ENCODE results near the gene TENM3.
A peak's percentile ranks its signal among the peaks of the same experiment; 100 is the strongest.

TENM3 gene

GRCh38 chr4:182291597-182292270 lies 48.5 kb downstream of the TENM3 start:
- Histone ChIP-seq H3K4me1 (ENCODE audit: control insufficient read depth, insufficient read depth, low read length) (peaks cover 13% of the 10 kb centered on the region), H3K9ac (ENCODE audit: low read depth, low read length) (no peak overlapping the region), H3K36me3 (ENCODE audit: control insufficient read depth, insufficient read depth, low read length) (no peaks in the 10 kb centered on the region), H3K27ac (ENCODE audit: low read depth, low read length) (no peak overlapping the region), H3K4me3 (ENCODE audit: low read depth, low read length) (no peak overlapping the region), H3K9me3 (ENCODE audit: control insufficient read depth, insufficient read depth, low read length) (no peaks in the 10 kb centered on the region), H3K27me3 (ENCODE audit: control insufficient read depth, insufficient read depth, low read length) (no peaks in the 10 kb centered on the region)

GRCh38 chr4:182292612-182293011 lies 49.4 kb downstream of the TENM3 start:
- H3K36me3 ChIP-seq (ENCODE audit: control insufficient read depth, insufficient read depth, low read length), result no peaks in the 10 kb centered on the region
- no peaks in the 10 kb centered on the region for H3K9me3 ChIP-seq (ENCODE audit: control insufficient read depth, insufficient read depth, low read length)
- H3K27me3 ChIP-seq (ENCODE audit: control insufficient read depth, insufficient read depth, low read length), result no peaks in the 10 kb centered on the region
- H3K4me3 ChIP-seq (ENCODE audit: low read depth, low read length), result no peak overlapping the region
- no peak overlapping the region for H3K27ac ChIP-seq (ENCODE audit: low read depth, low read length)
- no peak overlapping the region for H3K9ac ChIP-seq (ENCODE audit: low read depth, low read length)
- H3K4me1 ChIP-seq (ENCODE audit: control insufficient read depth, insufficient read depth, low read length), result peaks cover 13% of the 10 kb centered on the region

GRCh38 chr4:182293691-182294255 lies 50.6 kb downstream of the TENM3 start:
- Histone ChIP-seq H3K9ac (ENCODE audit: low read depth, low read length) (no peak overlapping the region; the same call in 1 of the 2 replicates), H3K9me3 (ENCODE audit: control insufficient read depth, insufficient read depth, low read length) (no peaks in the 10 kb centered on the region), H3K27ac (ENCODE audit: low read depth, low read length) (peak overlapping the region; percentile 52)

GRCh38 chr4:182294451-182294850 lies 51.2 kb downstream of the TENM3 start:
- Histone ChIP-seq H3K9me3 (ENCODE audit: control insufficient read depth, insufficient read depth, low read length) (no peaks in the 10 kb centered on the region), H3K4me1 (ENCODE audit: control insufficient read depth, insufficient read depth, low read length) (peaks cover 13% of the 10 kb centered on the region), H3K9ac (ENCODE audit: low read depth, low read length) (no peak overlapping the region), H3K27me3 (ENCODE audit: control insufficient read depth, insufficient read depth, low read length) (no peaks in the 10 kb centered on the region), H3K36me3 (ENCODE audit: control insufficient read depth, insufficient read depth, low read length) (no peaks in the 10 kb centered on the region), H3K4me3 (ENCODE audit: low read depth, low read length) (no peak overlapping the region), H3K27ac (ENCODE audit: low read depth, low read length) (no peak overlapping the region)

More at GRCh38 chr4:182293691-182294255, 50.6 kb downstream of the TENM3 start:
- Histone ChIP-seq H3K4me3 (ENCODE audit: low read depth, low read length) (no peak overlapping the region), H3K27me3 (ENCODE audit: control insufficient read depth, insufficient read depth, low read length) (no peaks in the 10 kb centered on the region), H3K4me1 (ENCODE audit: control insufficient read depth, insufficient read depth, low read length) (peaks cover 13% of the 10 kb centered on the region), H3K36me3 (ENCODE audit: control insufficient read depth, insufficient read depth, low read length) (no peaks in the 10 kb centered on the region)

- Histone ChIP-seq H3K27ac (ENCODE audit: low read depth, low read length) (peak overlapping the region; percentile 17), H3K4me3 (ENCODE audit: low read depth, low read length) (no peak overlapping the region), H3K9ac (ENCODE audit: low read depth, low read length) (no peak overlapping the region), H3K36me3 (ENCODE audit: control insufficient read depth, insufficient read depth, low read length) (no peaks in the 10 kb centered on the region), H3K27me3 (ENCODE audit: control insufficient read depth, insufficient read depth, low read length) (no peaks in the 10 kb centered on the region), H3K4me1 (ENCODE audit: control insufficient read depth, insufficient read depth, low read length) (peaks cover 13% of the 10 kb centered on the region), H3K9me3 (ENCODE audit: control insufficient read depth, insufficient read depth, low read length) (no peaks in the 10 kb centered on the region)
Measured at GRCh38 chr4:182297659-182298058, 54.5 kb downstream of the TENM3 start.

DNA sequence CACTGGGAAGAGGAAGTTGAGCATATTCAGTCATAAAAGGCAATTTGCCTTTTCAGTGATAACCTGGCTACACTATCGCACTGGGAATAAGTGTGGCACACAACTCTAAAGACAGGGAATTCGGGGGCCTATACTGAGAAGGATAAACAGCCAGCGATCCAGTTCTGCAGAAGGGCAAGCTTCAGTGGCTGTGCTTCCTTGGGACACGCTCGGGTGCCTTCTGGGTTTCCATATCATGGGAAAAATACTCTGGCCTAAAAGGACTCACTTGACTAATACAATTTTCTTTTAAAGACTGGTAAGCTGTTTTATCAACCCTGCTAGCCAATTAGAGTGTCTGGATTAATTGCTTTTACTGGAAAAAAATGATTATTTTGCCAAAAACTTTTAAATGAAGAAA lies 58.5 kb downstream of the TENM3 start:
- no peaks in the 10 kb centered on the region for H3K27me3 ChIP-seq (ENCODE audit: control insufficient read depth, insufficient read depth, low read length)
- no peaks in the 10 kb centered on the region for H3K9me3 ChIP-seq (ENCODE audit: control insufficient read depth, insufficient read depth, low read length)
- H3K4me3 ChIP-seq (ENCODE audit: low read depth, low read length), result no peak overlapping the region
- no peak overlapping the region for H3K27ac ChIP-seq (ENCODE audit: low read depth, low read length)
- no peaks in the 10 kb centered on the region for H3K4me1 ChIP-seq (ENCODE audit: control insufficient read depth, insufficient read depth, low read length)
- H3K36me3 ChIP-seq (ENCODE audit: control insufficient read depth, insufficient read depth, low read length), result no peaks in the 10 kb centered on the region
- H3K9ac ChIP-seq (ENCODE audit: low read depth, low read length), result no peak overlapping the region

- Histone ChIP-seq H3K4me3 (ENCODE audit: low read depth, low read length) (no peak overlapping the region), H3K27ac (ENCODE audit: low read depth, low read length) (no peak overlapping the region), H3K9me3 (ENCODE audit: control insufficient read depth, insufficient read depth, low read length) (no peaks in the 10 kb centered on the region), H3K36me3 (ENCODE audit: control insufficient read depth, insufficient read depth, low read length) (no peaks in the 10 kb centered on the region), H3K9ac (ENCODE audit: low read depth, low read length) (no peak overlapping the region), H3K27me3 (ENCODE audit: control insufficient read depth, insufficient read depth, low read length) (no peaks in the 10 kb centered on the region), H3K4me1 (ENCODE audit: control insufficient read depth, insufficient read depth, low read length) (no peaks in the 10 kb centered on the region)
Measured at GRCh38 chr4:182303847-182304246, 60.6 kb downstream of the TENM3 start.

DNA sequence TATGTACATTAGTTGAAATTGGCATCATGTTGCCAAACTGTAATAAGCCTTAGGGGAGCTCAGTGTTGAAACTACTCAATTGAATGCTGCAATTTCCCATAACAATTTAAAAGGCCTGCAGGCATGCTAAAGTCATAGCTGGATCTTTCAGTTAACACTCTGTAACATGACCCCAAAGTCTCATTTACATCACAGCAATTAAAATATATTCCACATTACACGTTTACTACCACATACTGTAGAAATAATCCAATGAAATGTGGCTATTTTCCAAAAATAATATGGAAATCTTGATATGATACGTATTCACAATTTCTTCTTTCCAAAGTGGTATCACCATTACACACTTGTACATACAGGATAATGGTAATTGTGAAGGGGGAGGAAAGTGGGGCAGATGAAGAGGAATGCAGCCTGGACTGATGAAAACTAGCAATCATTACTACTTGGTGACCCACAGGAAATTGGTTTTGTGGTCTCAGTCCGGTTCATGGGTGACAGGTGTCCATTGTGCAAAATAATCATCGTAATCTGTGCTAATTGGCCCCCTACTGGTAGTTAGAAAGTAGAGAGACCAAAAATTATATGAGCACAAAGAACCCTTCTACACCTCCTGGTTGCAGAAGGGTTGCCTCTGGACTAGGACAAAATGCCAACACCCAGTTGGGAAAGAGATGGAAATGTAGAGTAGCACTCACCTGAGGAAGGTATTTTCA lies 63.7 kb downstream of the TENM3 start:
- Histone ChIP-seq H3K9ac (ENCODE audit: low read depth, low read length) (no peak overlapping the region), H3K27ac (ENCODE audit: low read depth, low read length) (no peak overlapping the region), H3K4me1 (ENCODE audit: control insufficient read depth, insufficient read depth, low read length) (no peaks in the 10 kb centered on the region), H3K9me3 (ENCODE audit: control insufficient read depth, insufficient read depth, low read length) (no peaks in the 10 kb centered on the region), H3K27me3 (ENCODE audit: control insufficient read depth, insufficient read depth, low read length) (no peaks in the 10 kb centered on the region), H3K36me3 (ENCODE audit: control insufficient read depth, insufficient read depth, low read length) (no peaks in the 10 kb centered on the region), H3K4me3 (ENCODE audit: low read depth, low read length) (no peak overlapping the region)

- H3K9ac ChIP-seq (ENCODE audit: low read depth, low read length), result no peak overlapping the region
- no peaks in the 10 kb centered on the region for H3K9me3 ChIP-seq (ENCODE audit: control insufficient read depth, insufficient read depth, low read length)
- H3K4me1 ChIP-seq (ENCODE audit: control insufficient read depth, insufficient read depth, low read length), result no peaks in the 10 kb centered on the region
- no peak overlapping the region for H3K4me3 ChIP-seq (ENCODE audit: low read depth, low read length)
- H3K36me3 ChIP-seq (ENCODE audit: control insufficient read depth, insufficient read depth, low read length), result no peaks in the 10 kb centered on the region
- H3K27me3 ChIP-seq (ENCODE audit: control insufficient read depth, insufficient read depth, low read length), result no peaks in the 10 kb centered on the region
- no peak overlapping the region for H3K27ac ChIP-seq (ENCODE audit: low read depth, low read length)
Measured at GRCh38 chr4:182307746-182308145, 64.5 kb downstream of the TENM3 start.

DNA sequence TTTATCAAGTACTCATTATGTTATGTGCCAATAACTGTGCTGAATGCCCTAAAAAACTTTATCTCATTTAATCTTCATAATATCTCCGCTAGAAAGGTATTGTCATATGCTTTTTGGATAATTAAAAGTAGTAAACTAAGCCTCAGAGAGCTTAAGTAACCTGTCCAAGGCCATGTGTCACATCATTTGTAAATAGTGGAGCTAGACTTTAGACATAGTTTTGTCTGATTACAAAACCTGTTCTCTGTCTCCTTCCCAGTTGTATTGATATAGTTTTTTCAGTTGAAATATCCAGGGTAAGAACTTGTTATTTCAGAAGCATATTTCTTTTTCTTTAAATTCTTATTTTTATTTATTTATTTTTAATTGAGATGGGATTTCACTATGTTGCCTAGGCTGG lies 66.7 kb downstream of the TENM3 start:
- Histone ChIP-seq H3K9me3 (ENCODE audit: control insufficient read depth, insufficient read depth, low read length) (peaks cover 6% of the 10 kb centered on the region; the same call in 1 of the 2 replicates), H3K4me1 (ENCODE audit: control insufficient read depth, insufficient read depth, low read length) (no peaks in the 10 kb centered on the region)

DNA sequence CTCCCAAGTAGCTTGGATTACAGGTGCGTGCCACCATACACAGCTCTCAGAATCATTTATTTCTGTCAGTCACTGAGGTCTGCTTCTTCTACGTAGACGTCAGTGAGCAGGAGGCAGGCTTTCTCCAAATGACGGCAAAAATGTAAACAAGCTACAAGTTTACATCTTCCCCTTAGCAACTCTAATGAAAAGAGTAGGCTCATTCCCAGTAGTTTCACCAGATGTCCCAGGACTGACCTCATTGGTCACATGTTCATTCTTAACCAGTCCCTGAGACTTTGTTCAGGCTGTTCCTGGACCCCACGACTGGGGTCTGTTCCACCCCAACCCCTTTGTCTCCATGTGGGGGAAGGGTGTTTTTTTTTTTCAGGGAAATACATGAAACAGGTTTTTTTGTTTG lies 67.1 kb downstream of the TENM3 start:
- Histone ChIP-seq H3K9me3 (ENCODE audit: control insufficient read depth, insufficient read depth, low read length) (peaks cover 6% of the 10 kb centered on the region; the same call in 1 of the 2 replicates), H3K4me1 (ENCODE audit: control insufficient read depth, insufficient read depth, low read length) (no peaks in the 10 kb centered on the region), H3K9ac (ENCODE audit: low read depth, low read length) (no peak overlapping the region), H3K36me3 (ENCODE audit: control insufficient read depth, insufficient read depth, low read length) (no peaks in the 10 kb centered on the region), H3K27me3 (ENCODE audit: control insufficient read depth, insufficient read depth, low read length) (no peaks in the 10 kb centered on the region), H3K4me3 (ENCODE audit: low read depth, low read length) (no peak overlapping the region), H3K27ac (ENCODE audit: low read depth, low read length) (no peak overlapping the region)

More for the DNA sequence above, 66.7 kb downstream of the TENM3 start:
- Histone ChIP-seq H3K4me3 (ENCODE audit: low read depth, low read length) (no peak overlapping the region), H3K9ac (ENCODE audit: low read depth, low read length) (no peak overlapping the region), H3K27ac (ENCODE audit: low read depth, low read length) (no peak overlapping the region), H3K27me3 (ENCODE audit: control insufficient read depth, insufficient read depth, low read length) (no peaks in the 10 kb centered on the region), H3K36me3 (ENCODE audit: control insufficient read depth, insufficient read depth, low read length) (no peaks in the 10 kb centered on the region)
